Endodermal cell (in vitro differentiated cells): ENCODE measurements around the gene MEX3C. TPM values are rescaled to one million over a fixed set of nuclear protein-coding genes. Genes with fewer than 3 reads are reported as not detected.

ENCODE experiments used
- DNase-seq: peaks from one replicate; pipeline ENCODE4 v3.0.0-alpha.2; 2017
- H3K27ac ChIP-seq: 2 replicates; pipeline ENCODE4 v1.5.1; 2013; ENCODE audit warnings: mild to moderate bottlenecking, low read depth, low read length, moderate library complexity
- H3K27me3 ChIP-seq: 2 replicates; pipeline ENCODE4 v1.6.1; 2013; ENCODE audit warnings: mild to moderate bottlenecking, low read length, moderate library complexity; ENCODE audit not compliant: insufficient read depth, control insufficient read depth, poor library complexity, severe bottlenecking
- H3K36me3 ChIP-seq: 2 replicates; pipeline ENCODE4 v1.7.0; 2013; ENCODE audit warnings: mild to moderate bottlenecking, low read length, moderate library complexity; ENCODE audit not compliant: control insufficient read depth, insufficient read depth
- H3K4me1 ChIP-seq: one replicate; pipeline ENCODE4 v1.7.0; 2013; ENCODE audit warnings: low read length; ENCODE audit not compliant: control insufficient read depth, insufficient read depth
- H3K4me3 ChIP-seq: 2 replicates; pipeline ENCODE4 v1.5.1; 2013; ENCODE audit warnings: mild to moderate bottlenecking, low read length, moderate library complexity
- H3K9ac ChIP-seq: 2 replicates; pipeline ENCODE4 v1.6.1; 2013; ENCODE audit warnings: mild to moderate bottlenecking, low read length, moderate library complexity; ENCODE audit not compliant: poor library complexity, severe bottlenecking; ENCODE audit errors: extremely low read depth
- H3K9me3 ChIP-seq: 2 replicates; pipeline ENCODE4 v1.6.1; 2013; ENCODE audit warnings: mild to moderate bottlenecking, low read length, moderate library complexity; ENCODE audit not compliant: control insufficient read depth
- H3K27ac Mint-ChIP-seq: 2 replicates; pipeline ENCODE4 v1.8.0; 2020; ENCODE audit warnings: mixed read lengths
- H3K27me3 Mint-ChIP-seq: 2 replicates; pipeline ENCODE4 v1.8.0; 2021; ENCODE audit warnings: mild to moderate bottlenecking, mixed read lengths; ENCODE audit not compliant: insufficient read depth
- H3K36me3 Mint-ChIP-seq: 2 replicates; pipeline ENCODE4 v1.8.0; 2020; ENCODE audit warnings: low read depth, mixed read lengths
- H3K4me1 Mint-ChIP-seq: 2 replicates; pipeline ENCODE4 v1.8.0; 2020; ENCODE audit warnings: mixed read lengths
- H3K4me3 Mint-ChIP-seq: 2 replicates; pipeline ENCODE4 v1.8.0; 2020; ENCODE audit warnings: mild to moderate bottlenecking, moderate library complexity, mixed read lengths
- H3K9me3 Mint-ChIP-seq: 2 replicates; pipeline ENCODE4 v1.8.0; 2020; ENCODE audit warnings: mild to moderate bottlenecking, mixed read lengths
- CTCF ChIP-seq: fragments of 200-600 bp; sonication (generic); conservative IDR thresholded peaks from 2 replicates; pipeline ENCODE4 v1.5.0; 2021; ENCODE audit warnings: antibody characterized with exemption, mild to moderate bottlenecking
- WGBS, 2 experiments: methylation state at CpG; one replicate each; pipeline versions ENCODE4 v1.1.5 to v1.1.7; 2013; ENCODE audit warnings: missing lambda C conversion rate in 2 of 2, mixed read lengths in 1 of 2; ENCODE audit not compliant: insufficient coverage in 1 of 2, insufficient read length in 1 of 2; 5-methylcytosine and 5-hydroxymethylcytosine counted together
- total RNA-seq, 2 donors: library from RNA; stranded (reverse); fragmentation: NEBNext Ultra II Directional in 1 of 2; extraction: Animal tissue kit (Norgen Biotek cat#: 25700) in 1 of 2; gene quantifications; 2 replicates in 1 of 2; 3 replicates in 1 of 2; pipeline ENCODE4 v1.2.1, GENCODE V29; 2021

Gene MEX3C
- total RNA-seq, 2 donors from 2014 or later: 60.1 to 68.4 TPM

DNA sequence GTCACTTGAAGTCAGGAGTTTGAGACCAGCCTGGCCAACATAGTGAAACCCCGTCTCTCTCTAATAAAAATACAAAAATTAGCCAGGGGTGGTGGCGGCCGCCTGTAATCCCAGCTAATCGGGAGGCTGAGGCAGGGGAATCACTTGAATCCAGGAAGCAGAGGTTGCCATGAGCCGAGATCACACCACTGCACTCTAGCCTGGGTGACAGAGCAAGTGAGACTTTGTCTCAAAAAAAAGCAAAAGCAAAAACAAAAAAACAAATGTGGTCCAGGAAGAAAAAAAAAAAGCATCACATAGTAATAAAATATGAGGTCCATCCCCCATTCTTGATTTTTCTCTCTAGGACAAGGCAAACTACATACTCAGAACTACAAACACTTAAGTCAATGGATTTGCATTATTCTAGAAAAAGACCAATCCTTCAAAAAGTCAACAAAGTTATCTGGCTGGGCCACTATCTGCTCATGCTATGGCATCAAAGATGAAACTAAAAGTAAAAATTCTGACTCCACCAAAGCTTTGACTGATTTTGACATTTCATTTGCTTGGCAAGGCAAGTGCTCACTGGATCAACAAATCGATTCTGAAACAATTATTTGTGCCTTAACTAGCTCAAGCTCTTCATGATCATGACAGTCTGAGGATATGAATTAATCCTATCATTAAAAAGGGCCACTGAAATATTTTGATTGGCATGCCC is 28.4 kb downstream of the MEX3C start:
- Histone ChIP-seq H3K36me3 (peaks cover 16% of the 10 kb centered on the region), H3K27ac (no peak overlapping the region), H3K27me3 (no peaks in the 10 kb centered on the region), H3K9me3 (no peaks in the 10 kb centered on the region), H3K4me3 (no peak overlapping the region), H3K4me1 (no peaks in the 10 kb centered on the region), H3K9ac (no peak overlapping the region)
- 91 to 93% methylated on average over 4 to 6 of the region's 6 CpGs for WGBS, 2 experiments
- Mint-ChIP-seq H3K27ac (no peak overlapping the region), H3K27me3 (no peaks in the 10 kb centered on the region), H3K4me1 (peaks cover 23% of the 10 kb centered on the region), H3K4me3 (no peak overlapping the region), H3K9me3 (no peaks in the 10 kb centered on the region), H3K36me3 (peaks cover 5% of the 10 kb centered on the region)
- no peak for DNase-seq
- no peak for TF ChIP-seq CTCF

DNA sequence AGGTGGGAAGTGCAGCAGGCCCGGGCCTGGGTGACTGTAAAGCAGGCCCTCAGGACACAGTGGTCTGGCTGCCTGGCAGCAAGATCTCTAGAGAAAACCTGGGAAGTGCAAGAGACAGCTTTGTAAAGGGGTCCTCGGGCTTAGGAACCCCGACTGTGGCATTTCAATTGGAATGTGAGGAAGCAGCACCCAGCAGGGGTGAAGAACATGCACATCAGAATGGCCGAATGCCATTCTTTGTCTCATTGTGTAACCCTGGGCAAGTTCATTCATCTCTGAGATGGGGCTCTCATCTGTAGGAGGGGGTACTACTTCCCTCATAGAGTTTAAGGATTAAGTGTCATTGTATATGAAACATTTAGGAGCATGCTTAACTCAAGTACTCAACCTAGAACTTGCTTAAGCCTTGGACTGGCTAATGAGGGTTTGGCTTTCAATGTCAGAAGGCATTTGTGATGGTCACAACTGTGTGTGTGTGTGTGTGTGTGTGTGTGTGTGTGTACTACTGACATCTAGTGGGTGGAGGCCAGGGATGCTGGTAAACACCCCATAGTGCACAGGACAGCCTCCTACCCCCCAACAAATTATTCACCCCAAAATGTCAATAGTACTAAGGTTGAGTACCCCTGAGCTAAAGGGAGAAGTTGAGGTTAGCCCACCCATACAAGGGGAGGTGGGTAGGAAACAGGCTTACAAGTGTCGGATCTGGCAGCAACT is 29.3 kb downstream of the MEX3C start:
- no peaks in the 10 kb centered on the region for H3K9me3 Mint-ChIP-seq
- no peak overlapping the region for H3K4me3 ChIP-seq
- H3K9me3 ChIP-seq: no peaks in the 10 kb centered on the region
- no peaks in the 10 kb centered on the region for H3K27me3 Mint-ChIP-seq
- peak overlapping the region; percentile 69 for H3K27ac Mint-ChIP-seq
- H3K27ac ChIP-seq: peak overlapping the region; percentile 95
- no peaks in the 10 kb centered on the region for H3K4me1 ChIP-seq
- peaks cover 2% of the 10 kb centered on the region for H3K36me3 Mint-ChIP-seq
- no peak for TF ChIP-seq CTCF
- WGBS, 2 experiments: 39 to 55% methylated on average over 4 to 5 of the region's 5 CpGs
- H3K36me3 ChIP-seq: peaks cover 6% of the 10 kb centered on the region
- no peaks in the 10 kb centered on the region for H3K27me3 ChIP-seq
- peaks cover 26% of the 10 kb centered on the region for H3K4me1 Mint-ChIP-seq
- DNase-seq: peak; percentile 90
- no peak overlapping the region for H3K4me3 Mint-ChIP-seq
- H3K9ac ChIP-seq: no peak overlapping the region

- Histone ChIP-seq H3K4me3 (no peak overlapping the region), H3K36me3 (no peaks in the 10 kb centered on the region), H3K9ac (no peak overlapping the region), H3K27ac (no peak overlapping the region), H3K27me3 (no peaks in the 10 kb centered on the region), H3K4me1 (peaks cover 3% of the 10 kb centered on the region), H3K9me3 (no peaks in the 10 kb centered on the region)
- DNase-seq: no peak
- TF ChIP-seq CTCF: peak; percentile 47
- Mint-ChIP-seq H3K4me1 (peaks cover 37% of the 10 kb centered on the region), H3K9me3 (no peaks in the 10 kb centered on the region), H3K27ac (peak overlapping the region; percentile 15), H3K4me3 (no peak overlapping the region), H3K27me3 (no peaks in the 10 kb centered on the region), H3K36me3 (no peaks in the 10 kb centered on the region)
- 97% methylated on average over 2 of the region's 2 CpGs; no CpG with 5 or more reads in 1 of the 2 experiments for WGBS, 2 experiments
Measured at GRCh38 chr18:51165296-51165695, 32.2 kb downstream of the MEX3C start.
